Measurements from ENCODE around the gene TNK1. TPM values are rescaled to one million over a fixed set of nuclear protein-coding genes. Genes with fewer than 3 reads are reported as not detected.

The TNK1 gene
- total and polyA plus RNA-seq, 2 experiments from 2014 or later, result 8.4 to 8.9 TPM

GRCh38 chr17:7383371-7383741 lies 2.5 kb downstream of the TNK1 start:
- H3K4me2 ChIP-seq, result peak overlapping the region; percentile 78

GRCh38 chr17:7383742-7384488 lies 3.0 kb downstream of the TNK1 start:
- no peak overlapping the region for H3K27ac ChIP-seq
- peaks cover 11% of the 10 kb centered on the region for H3K4me1 ChIP-seq (ENCODE audit: insufficient read depth)
- TF ChIP-seq CTCF (IDR thresholded peaks at IDR 0.05; ENCODE audit: poor library complexity) (no peak), EZH2phosphoT487 (IDR thresholded peaks at IDR 0.05; ENCODE audit: low read depth, severe bottlenecking, unreplicated experiment) (no peak), EZH2 (IDR thresholded peaks at IDR 0.05; ENCODE audit: borderline replicate concordance) (no peak)
- DNase-seq (ENCODE audit: low spot score), result peak; percentile 59
- H3K9me2 ChIP-seq (replicated peaks; ENCODE audit: insufficient read depth), result no peaks in the 10 kb centered on the region
- WGBS (ENCODE audit: low lambda C conversion rate, missing lambda C conversion rate), result 25% methylated on average over 59 of the region's 65 CpGs
- no peak overlapping the region for H3K4me3 ChIP-seq
- H3K9me3 ChIP-seq (ENCODE audit: low read depth), result no peaks in the 10 kb centered on the region
- H3K27me3 ChIP-seq, result no peaks in the 10 kb centered on the region
- no peak overlapping the region for H2AFZ ChIP-seq
- H4K20me1 ChIP-seq (ENCODE audit: insufficient read depth, poor library complexity, severe bottlenecking), result no peaks in the 10 kb centered on the region
- peaks cover 9% of the 10 kb centered on the region for H3K79me2 ChIP-seq
- H3K36me3 ChIP-seq (replicated peaks; ENCODE audit: insufficient read depth, low read depth), result no peaks in the 10 kb centered on the region
- peak overlapping the region; percentile 78 for H3K4me2 ChIP-seq

More at GRCh38 chr17:7383371-7383741, 2.5 kb downstream of the TNK1 start:
- Histone ChIP-seq H3K4me1 (ENCODE audit: insufficient read depth) (peaks cover 11% of the 10 kb centered on the region), H3K9me2 (replicated peaks; ENCODE audit: insufficient read depth) (no peaks in the 10 kb centered on the region), H3K27me3 (no peaks in the 10 kb centered on the region), H4K20me1 (ENCODE audit: insufficient read depth, poor library complexity, severe bottlenecking) (no peaks in the 10 kb centered on the region), H3K9me3 (ENCODE audit: low read depth) (no peaks in the 10 kb centered on the region), H3K36me3 (replicated peaks; ENCODE audit: insufficient read depth, low read depth) (no peaks in the 10 kb centered on the region), H3K27ac (no peak overlapping the region), H2AFZ (no peak overlapping the region), H3K4me3 (no peak overlapping the region), H3K79me2 (peaks cover 9% of the 10 kb centered on the region)
- no peak for TF ChIP-seq EZH2phosphoT487 (IDR thresholded peaks at IDR 0.05; ENCODE audit: low read depth, severe bottlenecking, unreplicated experiment)
- TF ChIP-seq CTCF (IDR thresholded peaks at IDR 0.05; ENCODE audit: poor library complexity), result no peak
- no peak for TF ChIP-seq EZH2 (IDR thresholded peaks at IDR 0.05; ENCODE audit: borderline replicate concordance)
- DNase-seq (ENCODE audit: low spot score), result no peak
- 93% methylated on average over 11 of the region's 11 CpGs for WGBS (ENCODE audit: low lambda C conversion rate, missing lambda C conversion rate)

GRCh38 chr17:7384489-7385081 lies 3.7 kb downstream of the TNK1 start:
- Histone ChIP-seq H3K9me2 (replicated peaks; ENCODE audit: insufficient read depth) (no peaks in the 10 kb centered on the region), H3K4me2 (peak overlapping the region; percentile 78), H3K27ac (no peak overlapping the region), H3K9me3 (ENCODE audit: low read depth) (no peaks in the 10 kb centered on the region), H3K79me2 (peaks cover 9% of the 10 kb centered on the region), H3K4me3 (no peak overlapping the region), H3K4me1 (ENCODE audit: insufficient read depth) (peaks cover 11% of the 10 kb centered on the region), H3K36me3 (replicated peaks; ENCODE audit: insufficient read depth, low read depth) (no peaks in the 10 kb centered on the region), H3K27me3 (no peaks in the 10 kb centered on the region), H2AFZ (no peak overlapping the region), H4K20me1 (ENCODE audit: insufficient read depth, poor library complexity, severe bottlenecking) (no peaks in the 10 kb centered on the region)
- TF ChIP-seq EZH2phosphoT487 (IDR thresholded peaks at IDR 0.05; ENCODE audit: low read depth, severe bottlenecking, unreplicated experiment) (no peak), CTCF (IDR thresholded peaks at IDR 0.05; ENCODE audit: poor library complexity) (no peak), EZH2 (IDR thresholded peaks at IDR 0.05; ENCODE audit: borderline replicate concordance) (no peak)
- DNase-seq (ENCODE audit: low spot score), result no peak
- 79% methylated on average over 22 of the region's 23 CpGs for WGBS (ENCODE audit: low lambda C conversion rate, missing lambda C conversion rate)
